A172 (cell line): ENCODE data around the gene UTP14C. TPM values are rescaled to one million over a fixed set of nuclear protein-coding genes. Genes with fewer than 3 reads are reported as not detected.
"Not testable (repeated sequence)": the region's sequence is repeated elsewhere in the genome, so short reads cannot be mapped to it uniquely, and the experiment has no call there.

ENCODE experiments used
- DNase-seq: peaks from one replicate; pipeline ENCODE4 v3.0.0-alpha.2; 2015; ENCODE audit warnings: low spot score
- total RNA-seq: library from RNA; depleted of rRNA; stranded (reverse); fragments of >200 nt; shearing (Covaris generic); gene quantifications from 2 replicates; pipeline ENCODE4 v1.2.3, GENCODE V29; 2014; rRNA removed

The UTP14C gene, protein sequence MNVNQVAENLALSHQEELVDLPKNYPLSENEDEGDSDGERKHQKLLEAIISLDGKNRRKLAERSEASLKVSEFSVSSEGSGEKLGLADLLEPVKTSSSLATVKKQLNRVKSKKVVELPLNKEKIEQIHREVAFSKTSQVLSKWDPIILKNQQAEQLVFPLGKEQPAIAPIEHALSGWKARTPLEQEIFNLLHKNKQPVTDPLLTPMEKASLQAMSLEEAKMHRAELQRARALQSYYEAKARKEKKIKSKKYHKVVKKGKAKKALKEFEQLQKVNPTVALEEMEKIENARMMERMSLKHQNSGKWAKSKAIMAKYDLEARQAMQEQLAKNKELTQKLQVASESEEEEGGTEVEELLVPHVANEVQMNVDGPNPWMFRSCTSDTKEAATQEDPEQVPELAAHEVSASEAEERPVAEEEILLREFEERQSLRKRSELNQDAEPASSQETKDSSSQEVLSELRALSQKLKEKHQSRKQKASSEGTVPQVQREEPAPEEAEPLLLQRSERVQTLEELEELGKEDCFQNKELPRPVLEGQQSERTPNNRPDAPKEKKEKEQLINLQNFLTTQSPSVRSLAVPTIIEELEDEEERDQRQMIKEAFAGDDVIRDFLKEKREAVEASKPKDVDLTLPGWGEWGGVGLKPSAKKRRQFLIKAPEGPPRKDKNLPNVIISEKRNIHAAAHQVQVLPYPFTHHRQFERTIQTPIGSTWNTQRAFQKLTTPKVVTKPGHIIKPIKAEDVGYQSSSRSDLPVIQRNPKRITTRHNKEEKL
- 11.8 and 14.0 TPM in 2 replicates for total RNA-seq

DNA sequence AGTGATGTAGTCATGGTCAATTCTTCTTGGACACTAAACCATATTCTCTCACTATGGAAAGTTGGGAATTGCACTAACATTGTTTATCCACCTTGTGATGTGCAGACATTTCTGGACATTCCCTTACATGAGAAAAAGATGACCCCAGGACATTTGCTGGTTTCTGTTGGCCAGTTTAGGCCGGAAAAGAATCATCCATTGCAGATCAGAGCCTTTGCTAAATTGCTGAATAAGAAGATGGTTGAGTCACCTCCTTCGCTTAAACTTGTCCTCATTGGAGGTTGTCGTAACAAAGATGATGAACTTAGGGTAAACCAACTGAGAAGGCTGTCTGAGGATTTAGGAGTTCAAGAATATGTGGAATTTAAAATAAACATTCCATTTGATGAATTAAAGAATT, at the start of gene UTP14C:
Gene UTP14C, plus strand, starts transcription at position 211 of the 400 bp plus-strand sequence. CDS start 4,114 bp downstream, outside the sequence.
- no peak for DNase-seq

DNA sequence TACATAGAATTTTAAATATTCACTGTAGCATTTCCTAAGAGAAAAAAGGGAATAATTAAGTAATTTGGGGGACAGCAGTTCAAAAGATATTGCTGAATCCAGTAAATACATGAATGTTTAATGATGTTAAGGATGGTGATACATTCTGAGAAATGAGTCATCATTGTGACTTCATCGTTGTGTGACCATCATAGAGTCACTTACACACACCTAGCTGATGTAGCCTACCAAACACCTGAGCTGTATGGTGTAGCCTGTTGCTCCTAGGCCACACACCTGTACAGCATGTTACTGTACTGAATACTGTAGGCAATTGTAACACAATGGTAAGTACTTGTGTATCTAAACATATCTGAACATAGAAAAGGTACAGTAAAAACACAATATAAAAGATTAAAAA, 48.1 kb upstream of the UTP14C start:
- DNase-seq = no peak

DNA sequence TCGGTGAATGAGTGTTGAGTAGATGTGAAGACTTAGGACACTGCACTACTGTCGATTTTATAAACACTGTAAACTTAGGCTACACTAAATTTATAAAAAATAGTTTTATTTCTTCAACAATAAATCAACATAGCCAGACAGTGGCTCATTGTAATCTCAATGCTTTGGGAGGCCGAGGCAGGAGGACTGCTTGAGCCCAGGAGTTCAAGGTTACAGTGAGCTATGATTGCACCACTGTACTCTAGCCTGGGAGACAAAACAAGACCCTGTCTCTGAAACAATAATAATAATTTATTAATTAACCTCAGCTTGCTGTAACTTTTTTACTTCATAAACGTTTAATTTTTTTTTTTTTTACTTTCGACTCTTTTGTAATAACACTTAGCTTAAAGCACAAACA, 47.6 kb upstream of the UTP14C start:
- no peak for DNase-seq

DNA sequence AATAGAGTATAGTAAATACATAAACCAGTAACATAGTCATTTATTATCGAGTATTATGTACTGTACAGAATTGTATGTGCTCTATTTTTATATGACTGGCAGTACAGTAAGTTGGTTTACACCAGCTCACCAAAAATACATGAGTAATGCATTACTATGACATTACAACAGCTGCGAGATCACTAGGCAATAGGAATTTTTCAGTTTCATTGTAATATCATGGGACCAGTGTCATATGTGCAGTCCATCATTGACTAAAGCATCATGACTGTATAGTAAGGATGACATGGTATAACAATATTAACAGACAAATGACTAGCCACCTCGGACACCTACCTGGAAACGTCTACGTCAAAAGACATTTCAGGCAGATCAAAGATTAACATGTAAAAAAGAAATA, 46.9 kb upstream of the UTP14C start:
- no peak for DNase-seq

DNA sequence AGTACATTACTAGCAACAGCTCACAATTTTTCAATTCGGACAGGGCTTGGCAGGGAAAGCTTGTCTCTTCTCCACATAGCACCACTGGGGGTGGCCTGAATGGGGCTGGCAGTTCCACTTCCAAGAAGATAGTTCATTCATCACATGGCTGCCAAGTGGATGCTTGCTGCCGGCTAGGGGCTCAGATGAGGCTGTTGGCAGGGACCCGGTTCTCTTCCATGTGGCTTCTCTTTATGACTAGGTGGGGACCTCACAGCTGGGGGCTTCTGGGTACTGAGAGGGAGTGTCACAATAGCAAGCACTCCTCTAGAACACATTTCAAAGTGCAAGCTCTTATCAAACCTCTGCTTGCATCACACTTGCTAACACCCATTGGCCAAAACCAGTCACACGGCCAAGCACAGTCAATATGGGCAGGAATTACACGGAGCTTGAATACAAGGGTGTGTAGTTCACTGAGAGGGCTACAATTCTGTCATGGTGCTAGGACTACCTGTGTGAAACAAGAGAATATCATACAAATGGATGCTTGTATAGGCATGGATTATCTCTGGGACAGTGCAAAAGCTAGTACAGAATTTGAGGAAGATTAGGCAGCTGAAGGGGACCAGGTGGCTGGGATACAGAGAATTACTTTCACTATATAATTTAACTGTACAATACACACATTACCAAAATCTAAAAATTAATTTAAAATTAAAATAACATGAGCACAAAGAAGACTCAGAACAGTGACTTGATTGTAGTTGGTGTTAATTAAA, 45.5 kb upstream of the UTP14C start:
- DNase-seq = no peak

DNA sequence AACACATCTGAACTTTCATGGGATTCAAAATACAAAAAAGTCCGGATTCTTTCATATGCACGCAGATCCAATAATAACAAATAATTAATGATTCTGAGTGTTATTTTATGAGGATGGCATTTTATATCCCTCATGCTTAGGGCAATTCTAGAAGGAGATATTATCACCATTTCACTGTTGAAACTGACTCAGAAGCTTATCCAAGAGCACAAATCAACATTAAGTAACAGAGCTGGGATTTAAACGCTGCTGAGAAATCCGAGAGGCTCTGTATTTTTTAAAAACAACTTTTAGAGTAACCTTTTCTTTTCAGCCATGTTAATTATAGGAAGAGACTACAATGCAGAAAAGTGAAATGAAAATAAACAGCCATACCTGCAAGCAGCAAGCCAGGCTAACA, 43.6 kb upstream of the UTP14C start:
- no peak for DNase-seq

DNA sequence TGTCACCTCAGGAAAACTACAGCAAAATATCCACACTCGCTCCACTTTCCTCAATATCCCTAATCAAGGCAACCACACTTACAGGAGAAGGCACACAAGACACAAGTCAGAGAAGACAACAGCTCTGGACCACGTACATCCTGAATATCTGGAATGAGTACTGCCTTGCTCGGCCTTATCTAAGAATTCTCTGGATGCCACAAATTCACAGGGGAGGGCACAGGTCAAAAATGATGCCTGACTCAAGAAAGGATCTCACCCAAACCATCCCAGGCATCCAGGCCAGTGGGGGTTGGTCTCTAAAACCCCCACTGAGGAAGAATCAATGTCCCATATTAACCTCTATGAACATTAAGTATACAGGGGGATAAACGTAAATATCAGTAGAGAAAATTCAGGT, 43.1 kb upstream of the UTP14C start:
- DNase-seq = peak; percentile 14

DNA sequence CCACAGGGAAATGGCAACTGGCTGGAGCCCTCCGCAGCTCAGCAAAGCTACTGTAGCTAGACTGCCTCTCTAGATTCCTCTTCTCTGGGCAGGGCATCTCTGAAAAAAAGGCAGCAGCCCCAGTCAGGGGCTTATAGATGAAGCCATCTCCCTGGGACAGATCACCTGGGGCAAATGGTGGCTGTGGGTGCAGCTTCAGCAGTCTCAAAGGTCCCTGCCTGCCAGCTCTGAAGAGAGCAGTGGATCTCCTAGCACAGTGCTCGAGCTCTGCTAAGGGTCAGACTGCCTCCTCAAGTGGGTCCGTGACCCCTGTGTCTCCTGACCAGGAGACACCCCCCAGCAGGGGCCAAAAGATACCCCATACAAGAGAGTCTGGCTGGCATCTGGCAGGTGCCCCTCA, 41.2 kb upstream of the UTP14C start:
- DNase-seq = not testable (repeated sequence)

DNA sequence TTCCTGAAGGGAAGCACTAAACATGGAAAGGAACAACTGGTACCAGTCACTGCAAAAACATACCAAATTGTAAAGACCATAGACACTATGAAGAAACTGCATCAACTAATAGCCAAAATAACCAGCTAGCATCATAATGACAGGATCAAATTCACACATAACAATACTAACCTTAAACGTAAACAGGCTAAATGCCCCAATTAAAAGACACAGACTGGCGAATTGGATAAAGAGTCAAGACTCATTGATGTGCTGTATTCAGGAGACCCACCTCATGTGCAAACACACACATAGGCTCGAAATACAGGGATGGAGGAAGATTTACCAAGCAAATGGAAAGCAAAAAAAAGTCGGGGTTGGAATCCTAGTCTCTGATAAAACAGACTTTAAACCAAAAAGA, 39.6 kb upstream of the UTP14C start:
- DNase-seq = not testable (repeated sequence)

DNA sequence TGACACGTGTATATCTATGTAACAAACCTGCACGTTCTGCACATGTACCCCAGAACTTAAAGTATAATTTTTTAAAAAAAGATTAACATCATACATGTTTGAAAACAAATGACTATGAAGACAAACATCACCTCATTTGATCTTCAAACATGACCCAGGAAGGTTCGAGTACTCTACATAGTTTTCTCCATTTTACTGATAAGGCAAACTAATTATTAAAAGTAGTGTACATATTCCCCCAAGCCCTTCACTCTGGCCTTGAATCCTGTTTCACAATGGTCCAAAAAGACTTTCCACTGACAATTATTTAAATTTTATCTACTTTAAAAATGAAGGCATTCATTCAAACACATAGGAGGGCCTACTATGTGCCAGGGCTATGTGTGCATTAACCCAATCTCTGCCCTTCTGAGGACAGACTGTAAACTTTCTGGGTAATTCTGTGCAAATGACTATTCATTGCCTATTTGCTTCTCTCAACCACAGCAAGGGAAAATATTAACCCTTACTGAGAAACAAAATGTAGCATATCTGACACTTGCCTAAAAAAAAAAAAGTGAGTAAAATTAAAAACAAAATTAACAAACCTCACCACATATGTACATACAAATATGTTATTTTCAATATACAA, 35.4 kb upstream of the UTP14C start:
- DNase-seq = no peak

DNA sequence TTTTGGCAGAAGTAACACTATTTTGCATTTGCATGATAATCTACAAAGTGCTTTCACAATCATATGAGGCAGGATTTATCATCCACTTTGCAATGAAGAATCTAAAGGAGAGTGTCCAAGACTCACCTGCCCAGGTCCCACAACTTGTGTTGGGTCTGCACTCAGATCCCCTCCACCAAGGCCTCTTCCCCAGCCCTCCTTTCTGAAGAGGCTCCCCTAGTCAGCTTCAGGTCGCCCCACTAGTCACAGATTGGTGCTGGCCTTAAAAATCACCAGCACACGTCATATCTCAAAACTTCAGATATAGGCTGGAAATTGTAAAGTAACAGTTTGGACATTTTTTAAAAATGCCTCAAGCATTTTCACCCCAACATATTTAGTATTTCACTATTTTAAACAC, 30.8 kb upstream of the UTP14C start:
- no peak for DNase-seq

DNA sequence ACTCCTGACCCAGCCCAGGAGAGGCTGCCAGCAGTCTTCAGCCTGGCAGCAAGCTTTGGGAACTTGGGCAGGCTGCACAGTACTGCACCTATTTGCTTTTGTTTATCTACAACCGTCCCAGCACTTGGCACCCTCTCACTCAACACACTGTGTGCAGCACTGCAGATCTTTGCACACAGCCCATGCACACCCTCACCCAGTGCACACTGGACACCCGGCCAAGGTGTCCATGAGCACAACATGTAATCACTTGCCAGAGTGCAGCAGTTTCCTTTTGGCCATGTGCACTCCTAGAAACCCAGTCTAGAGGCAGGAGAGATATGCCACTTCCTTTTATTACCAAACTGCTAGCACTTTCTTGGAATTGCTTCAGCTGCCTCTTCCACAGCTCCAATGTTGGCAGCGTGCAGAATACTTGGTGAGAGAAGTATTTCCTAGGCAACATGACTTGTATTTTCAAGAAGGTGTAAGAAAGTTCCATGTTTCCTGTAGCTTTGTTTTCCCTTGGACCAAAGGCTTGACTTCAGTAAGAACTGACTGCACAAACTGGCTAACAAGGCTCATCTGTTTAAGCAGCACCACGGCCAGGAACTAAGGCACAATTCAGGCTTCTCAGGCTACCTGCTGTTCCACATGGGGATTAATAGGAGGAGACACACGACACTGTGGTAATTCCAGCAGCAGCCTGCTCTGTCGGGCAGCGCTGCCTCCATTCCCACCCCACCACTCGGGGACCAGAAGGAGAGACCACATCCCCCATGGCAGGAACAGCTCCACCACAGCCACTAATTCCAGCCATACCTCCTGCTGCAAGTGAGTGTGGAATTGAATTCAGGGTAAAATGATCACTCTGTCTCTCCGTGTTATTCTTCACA, 28.6 kb upstream of the UTP14C start:
- no peak for DNase-seq

DNA sequence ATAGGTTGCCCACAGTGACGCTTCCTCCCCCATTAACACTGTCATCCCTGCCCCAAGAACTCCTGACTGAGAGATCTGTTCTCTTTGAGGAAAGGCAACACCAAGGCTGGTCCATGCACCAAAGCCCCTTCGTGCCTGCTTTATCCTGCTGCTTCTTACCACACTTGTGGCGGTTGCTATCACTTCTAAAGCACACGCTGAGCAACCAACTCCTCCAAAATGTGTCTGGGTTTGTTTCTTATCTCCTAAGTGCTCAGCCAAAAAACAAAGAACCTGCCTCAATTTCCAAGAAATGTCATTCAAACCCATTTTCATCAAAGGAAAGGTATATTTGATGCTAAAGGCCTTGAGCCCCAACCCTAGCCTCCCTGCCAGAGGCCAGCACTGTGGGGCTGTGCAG, 27.9 kb upstream of the UTP14C start:
- no peak for DNase-seq

DNA sequence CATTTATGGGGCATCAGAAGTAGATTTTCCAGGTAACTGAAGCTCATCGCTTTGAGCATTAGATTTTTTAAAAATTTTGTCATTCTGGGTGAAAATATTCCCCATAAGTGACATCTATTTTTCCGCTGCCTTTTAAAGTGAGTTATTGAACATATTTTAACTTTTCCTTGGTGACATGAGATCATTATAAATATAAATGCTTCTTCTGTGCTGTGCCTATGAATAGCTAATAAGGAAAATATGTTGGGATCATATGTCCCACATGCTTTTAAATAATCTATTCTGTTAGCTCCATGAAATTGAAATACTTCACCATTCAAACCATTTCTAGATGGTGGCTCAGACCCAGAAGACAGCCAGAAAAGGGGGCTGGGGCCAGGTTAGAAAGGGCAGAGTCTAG, 27.3 kb upstream of the UTP14C start:
- DNase-seq = no peak

DNA sequence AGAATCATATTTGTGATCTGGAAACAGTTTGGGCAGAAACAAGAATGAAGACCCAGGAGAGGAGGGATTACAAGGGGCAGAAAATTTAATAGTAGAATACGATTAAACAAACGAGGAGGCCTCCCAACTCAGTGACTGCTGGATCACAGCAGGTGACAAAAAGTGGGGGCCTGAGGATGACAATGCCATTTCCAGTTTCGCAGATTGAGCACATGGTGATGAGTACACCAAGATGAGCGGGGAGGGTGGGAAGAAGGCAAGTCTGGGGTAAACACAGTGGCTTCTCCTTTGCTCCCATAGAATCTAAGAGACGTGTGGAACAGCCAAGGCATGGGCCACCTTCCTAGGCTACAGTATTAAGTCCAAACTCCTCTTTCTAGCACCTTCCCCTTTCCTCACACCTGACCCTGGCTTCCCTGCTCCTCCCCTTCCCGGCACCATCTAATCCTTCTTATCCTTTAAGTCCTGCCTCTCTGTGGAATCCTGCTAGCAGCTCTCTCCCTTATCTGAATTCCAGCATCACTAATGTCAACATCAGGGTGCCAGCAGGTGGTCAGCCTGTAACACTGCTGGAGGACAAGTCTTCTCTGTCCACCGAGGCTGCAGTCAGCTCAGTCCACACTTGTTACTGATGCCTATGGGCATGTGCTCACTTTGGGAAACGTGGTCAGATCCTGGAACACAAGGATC, 26.7 kb upstream of the UTP14C start:
- DNase-seq = peak; percentile 14

DNA sequence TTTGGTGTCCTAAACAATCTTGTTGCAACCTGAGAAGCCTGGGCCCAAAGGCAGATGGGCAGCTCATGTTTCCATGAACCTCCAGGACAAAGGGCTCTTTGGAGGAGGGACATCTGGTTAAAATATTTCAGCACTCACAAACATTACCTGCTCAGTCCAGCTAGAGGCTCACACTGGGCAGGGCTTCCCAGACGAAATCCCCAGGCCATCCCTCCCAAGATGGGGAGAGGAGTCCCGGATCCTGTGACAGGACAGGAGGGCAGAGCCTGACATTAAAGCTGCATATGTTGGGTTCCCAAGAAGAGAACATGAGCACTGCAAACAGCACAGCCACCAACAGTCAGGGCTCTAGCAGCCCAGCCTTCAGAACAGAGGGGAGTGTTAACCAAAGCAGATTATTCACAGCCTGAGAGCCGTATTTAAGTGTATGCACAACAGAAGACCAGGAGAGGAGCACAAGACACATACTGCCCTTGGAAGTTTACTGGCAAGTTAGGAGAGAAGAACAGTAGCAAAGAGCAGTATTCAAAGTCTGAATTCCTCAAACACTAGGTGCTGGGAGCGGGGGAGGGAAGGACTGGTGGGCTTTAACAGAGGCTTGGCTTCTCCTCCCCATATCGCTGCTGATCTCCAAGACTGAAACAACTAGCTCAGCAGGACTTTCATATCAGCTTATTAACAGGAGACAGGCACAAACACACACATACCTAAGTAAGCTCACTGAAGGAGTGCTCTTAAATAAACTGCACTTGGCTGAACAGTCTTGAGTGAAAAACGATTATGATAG, 25.6 kb upstream of the UTP14C start:
- DNase-seq = no peak

DNA sequence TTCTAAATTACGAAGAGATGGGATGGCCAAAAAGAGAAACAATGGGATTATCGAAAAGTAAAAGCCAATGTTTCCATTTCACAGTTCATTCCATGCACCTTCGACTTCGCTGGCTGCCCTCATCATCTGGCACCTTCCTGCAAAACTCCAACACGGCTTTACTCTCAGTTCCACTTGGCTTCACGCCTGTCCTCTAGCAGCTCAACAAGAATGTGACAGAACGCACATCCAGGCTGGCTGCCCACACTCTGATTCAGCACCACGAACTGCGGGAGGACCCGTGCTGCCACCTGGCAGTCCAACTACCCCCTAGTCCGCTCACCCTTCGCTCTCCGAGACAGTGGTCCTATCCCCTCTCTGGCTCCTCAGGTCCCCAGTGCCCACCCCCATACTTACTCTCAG, 25.0 kb upstream of the UTP14C start:
- DNase-seq = no peak

DNA sequence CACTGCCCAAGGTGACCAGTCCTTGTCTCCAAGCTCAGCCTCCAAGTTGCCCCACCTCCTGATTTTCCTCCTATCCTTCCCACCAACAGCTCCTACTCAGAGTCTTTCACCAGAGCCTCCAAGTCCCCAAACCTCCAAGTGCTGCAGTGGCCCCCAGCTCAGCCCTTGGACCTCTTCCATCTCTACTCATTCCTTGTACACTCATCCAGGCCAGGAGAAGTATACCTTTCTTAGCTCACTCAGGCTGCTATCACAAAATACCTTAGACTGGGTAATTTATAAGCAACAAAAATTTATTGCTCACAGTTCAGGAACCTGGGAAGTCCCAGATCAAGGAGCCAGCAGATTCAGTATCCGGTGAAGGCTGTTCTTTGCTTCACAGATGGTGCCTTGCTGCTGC, 24.6 kb upstream of the UTP14C start:
- DNase-seq = no peak

DNA sequence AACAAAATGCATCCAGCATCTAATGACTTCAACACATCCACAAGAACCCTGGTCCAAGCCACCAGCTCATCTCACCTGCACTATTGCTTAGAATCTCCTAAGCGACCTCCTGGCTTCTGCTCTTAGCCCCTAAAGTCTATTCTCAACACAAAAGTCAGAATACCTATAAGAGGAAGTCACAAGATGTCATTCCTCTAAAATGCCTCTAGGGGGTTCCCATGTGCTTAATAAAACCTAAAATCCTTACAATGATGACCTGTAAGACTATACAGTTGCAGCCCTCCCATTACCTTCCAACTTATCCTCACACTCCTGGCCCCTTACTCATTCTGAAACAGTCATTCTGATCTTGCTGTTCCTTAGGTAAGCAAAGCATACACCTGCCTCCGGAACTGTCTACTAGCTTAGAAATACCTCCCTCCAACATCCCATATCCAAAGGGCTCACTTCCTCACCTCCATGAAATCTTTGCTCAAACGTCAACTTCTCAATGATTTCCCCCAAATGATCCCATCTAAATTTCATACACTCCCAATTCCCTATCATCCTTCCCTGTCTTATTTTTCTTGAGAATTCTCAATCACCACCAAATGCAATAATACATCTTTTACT, 23.3 kb upstream of the UTP14C start:
- peak; percentile 23 for DNase-seq
